WTC11 (cell line): Measurements from ENCODE around the gene NFXL1.

ENCODE experiments used
- FOXK1 ChIP-seq: sonication (generic); formaldehyde crosslinking; IDR thresholded peaks from 2 replicates; pipeline ENCODE4 v1.8.0; 2022; ENCODE audit warnings: mild to moderate bottlenecking, moderate library complexity, missing genetic modification reagents
- MXD4 ChIP-seq: fragments of 250-450 bp; sonication (Bioruptor Pico); IDR thresholded peaks from 2 replicates; pipeline ENCODE4 v1.8.0; 2021; ENCODE audit warnings: mild to moderate bottlenecking, moderate library complexity, borderline replicate concordance
- NFYB ChIP-seq: sonication (generic); formaldehyde crosslinking; conservative IDR thresholded peaks from 2 replicates; pipeline ENCODE4 v1.8.0; 2022; ENCODE audit warnings: low read depth, missing genetic modification reagents
- NR2C2 ChIP-seq: sonication (generic); formaldehyde crosslinking; IDR thresholded peaks from 2 replicates; pipeline ENCODE4 v1.8.0; 2022; ENCODE audit warnings: mild to moderate bottlenecking, missing genetic modification reagents
- TEAD4 ChIP-seq: sonication (generic); formaldehyde crosslinking; IDR thresholded peaks from 2 replicates; pipeline ENCODE4 v1.8.0; 2022; ENCODE audit warnings: mild to moderate bottlenecking, missing genetic modification reagents
- ZNF121 ChIP-seq: sonication (generic); formaldehyde crosslinking; IDR thresholded peaks from 2 replicates; pipeline ENCODE4 v1.8.0; 2023; ENCODE audit warnings: missing genetic modification reagents
- ZNF138 ChIP-seq: sonication (generic); formaldehyde crosslinking; conservative IDR thresholded peaks from 2 replicates; pipeline ENCODE4 v1.8.1; 2022; ENCODE audit warnings: mild to moderate bottlenecking, moderate library complexity, missing genetic modification reagents
- TF ChIP-seq, protein P1 (sequence below): fragments of 200-600 bp; IDR thresholded peaks from 2 replicates; pipeline ENCODE4 v1.8.0; 2022; ENCODE audit warnings: antibody characterized with exemption
- TF ChIP-seq, protein P2 (sequence below): sonication (generic); formaldehyde crosslinking; IDR thresholded peaks from 2 replicates; pipeline ENCODE4 v1.8.0; 2022; ENCODE audit warnings: mild to moderate bottlenecking, missing genetic modification reagents
- TF ChIP-seq, protein P3 (sequence below): sonication (generic); formaldehyde crosslinking; IDR thresholded peaks from 2 replicates; pipeline ENCODE4 v1.8.1; 2023; ENCODE audit warnings: mild to moderate bottlenecking, missing genetic modification reagents, borderline replicate concordance
- TF ChIP-seq, protein P4 (sequence below): sonication (generic); formaldehyde crosslinking; IDR thresholded peaks from 2 replicates; pipeline ENCODE4 v1.8.0; 2023; ENCODE audit warnings: mild to moderate bottlenecking, missing genetic modification reagents

DNA sequence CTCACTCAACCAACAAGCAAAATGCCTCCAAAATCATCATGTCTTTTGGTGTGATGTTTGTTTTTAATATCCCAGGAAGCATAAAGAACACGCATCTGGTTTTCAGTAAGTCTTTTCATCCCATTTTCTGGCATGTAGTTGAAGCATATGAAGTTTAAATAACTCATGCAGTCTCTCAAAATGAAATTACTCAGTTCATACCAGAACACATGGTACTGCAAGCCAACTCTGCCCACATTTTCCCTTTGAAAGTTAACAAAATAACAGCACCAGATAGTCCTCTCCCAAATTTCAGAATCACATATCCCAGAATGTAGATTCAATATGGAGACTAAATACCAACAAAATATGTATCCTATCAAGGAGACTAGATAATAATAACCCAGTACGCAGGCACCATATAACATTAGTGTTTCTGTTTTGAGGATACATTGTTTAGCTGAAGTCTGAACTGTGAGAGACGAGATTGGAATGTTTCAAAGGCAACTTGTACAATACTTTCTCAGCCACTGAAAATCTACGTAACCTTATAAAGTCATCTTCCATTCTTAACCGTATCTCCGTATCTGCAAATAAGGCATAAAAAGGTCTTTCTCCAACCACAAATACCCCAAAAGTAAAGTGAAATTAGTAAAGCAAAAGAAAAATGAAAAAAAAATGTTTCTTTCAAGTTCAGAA lies 99.6 kb downstream of the NFXL1 start:
- TF ChIP-seq, protein P1, sequence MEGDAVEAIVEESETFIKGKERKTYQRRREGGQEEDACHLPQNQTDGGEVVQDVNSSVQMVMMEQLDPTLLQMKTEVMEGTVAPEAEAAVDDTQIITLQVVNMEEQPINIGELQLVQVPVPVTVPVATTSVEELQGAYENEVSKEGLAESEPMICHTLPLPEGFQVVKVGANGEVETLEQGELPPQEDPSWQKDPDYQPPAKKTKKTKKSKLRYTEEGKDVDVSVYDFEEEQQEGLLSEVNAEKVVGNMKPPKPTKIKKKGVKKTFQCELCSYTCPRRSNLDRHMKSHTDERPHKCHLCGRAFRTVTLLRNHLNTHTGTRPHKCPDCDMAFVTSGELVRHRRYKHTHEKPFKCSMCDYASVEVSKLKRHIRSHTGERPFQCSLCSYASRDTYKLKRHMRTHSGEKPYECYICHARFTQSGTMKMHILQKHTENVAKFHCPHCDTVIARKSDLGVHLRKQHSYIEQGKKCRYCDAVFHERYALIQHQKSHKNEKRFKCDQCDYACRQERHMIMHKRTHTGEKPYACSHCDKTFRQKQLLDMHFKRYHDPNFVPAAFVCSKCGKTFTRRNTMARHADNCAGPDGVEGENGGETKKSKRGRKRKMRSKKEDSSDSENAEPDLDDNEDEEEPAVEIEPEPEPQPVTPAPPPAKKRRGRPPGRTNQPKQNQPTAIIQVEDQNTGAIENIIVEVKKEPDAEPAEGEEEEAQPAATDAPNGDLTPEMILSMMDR, result no peak
- TF ChIP-seq NFYB (no peak), ZNF138 (CRISPR knock-in tag) (no peak), NR2C2 (CRISPR knock-in tag) (no peak), ZNF121 (CRISPR knock-in tag) (no peak), FOXK1 (no peak), MXD4 (CRISPR knock-in tag) (no peak), TEAD4 (no peak)
- TF ChIP-seq, protein P2, sequence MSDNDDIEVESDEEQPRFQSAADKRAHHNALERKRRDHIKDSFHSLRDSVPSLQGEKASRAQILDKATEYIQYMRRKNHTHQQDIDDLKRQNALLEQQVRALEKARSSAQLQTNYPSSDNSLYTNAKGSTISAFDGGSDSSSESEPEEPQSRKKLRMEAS (CRISPR knock-in tag), result no peak
- TF ChIP-seq, protein P3, sequence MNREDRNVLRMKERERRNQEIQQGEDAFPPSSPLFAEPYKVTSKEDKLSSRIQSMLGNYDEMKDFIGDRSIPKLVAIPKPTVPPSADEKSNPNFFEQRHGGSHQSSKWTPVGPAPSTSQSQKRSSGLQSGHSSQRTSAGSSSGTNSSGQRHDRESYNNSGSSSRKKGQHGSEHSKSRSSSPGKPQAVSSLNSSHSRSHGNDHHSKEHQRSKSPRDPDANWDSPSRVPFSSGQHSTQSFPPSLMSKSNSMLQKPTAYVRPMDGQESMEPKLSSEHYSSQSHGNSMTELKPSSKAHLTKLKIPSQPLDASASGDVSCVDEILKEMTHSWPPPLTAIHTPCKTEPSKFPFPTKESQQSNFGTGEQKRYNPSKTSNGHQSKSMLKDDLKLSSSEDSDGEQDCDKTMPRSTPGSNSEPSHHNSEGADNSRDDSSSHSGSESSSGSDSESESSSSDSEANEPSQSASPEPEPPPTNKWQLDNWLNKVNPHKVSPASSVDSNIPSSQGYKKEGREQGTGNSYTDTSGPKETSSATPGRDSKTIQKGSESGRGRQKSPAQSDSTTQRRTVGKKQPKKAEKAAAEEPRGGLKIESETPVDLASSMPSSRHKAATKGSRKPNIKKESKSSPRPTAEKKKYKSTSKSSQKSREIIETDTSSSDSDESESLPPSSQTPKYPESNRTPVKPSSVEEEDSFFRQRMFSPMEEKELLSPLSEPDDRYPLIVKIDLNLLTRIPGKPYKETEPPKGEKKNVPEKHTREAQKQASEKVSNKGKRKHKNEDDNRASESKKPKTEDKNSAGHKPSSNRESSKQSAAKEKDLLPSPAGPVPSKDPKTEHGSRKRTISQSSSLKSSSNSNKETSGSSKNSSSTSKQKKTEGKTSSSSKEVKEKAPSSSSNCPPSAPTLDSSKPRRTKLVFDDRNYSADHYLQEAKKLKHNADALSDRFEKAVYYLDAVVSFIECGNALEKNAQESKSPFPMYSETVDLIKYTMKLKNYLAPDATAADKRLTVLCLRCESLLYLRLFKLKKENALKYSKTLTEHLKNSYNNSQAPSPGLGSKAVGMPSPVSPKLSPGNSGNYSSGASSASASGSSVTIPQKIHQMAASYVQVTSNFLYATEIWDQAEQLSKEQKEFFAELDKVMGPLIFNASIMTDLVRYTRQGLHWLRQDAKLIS, result no peak
- TF ChIP-seq, protein P4, sequence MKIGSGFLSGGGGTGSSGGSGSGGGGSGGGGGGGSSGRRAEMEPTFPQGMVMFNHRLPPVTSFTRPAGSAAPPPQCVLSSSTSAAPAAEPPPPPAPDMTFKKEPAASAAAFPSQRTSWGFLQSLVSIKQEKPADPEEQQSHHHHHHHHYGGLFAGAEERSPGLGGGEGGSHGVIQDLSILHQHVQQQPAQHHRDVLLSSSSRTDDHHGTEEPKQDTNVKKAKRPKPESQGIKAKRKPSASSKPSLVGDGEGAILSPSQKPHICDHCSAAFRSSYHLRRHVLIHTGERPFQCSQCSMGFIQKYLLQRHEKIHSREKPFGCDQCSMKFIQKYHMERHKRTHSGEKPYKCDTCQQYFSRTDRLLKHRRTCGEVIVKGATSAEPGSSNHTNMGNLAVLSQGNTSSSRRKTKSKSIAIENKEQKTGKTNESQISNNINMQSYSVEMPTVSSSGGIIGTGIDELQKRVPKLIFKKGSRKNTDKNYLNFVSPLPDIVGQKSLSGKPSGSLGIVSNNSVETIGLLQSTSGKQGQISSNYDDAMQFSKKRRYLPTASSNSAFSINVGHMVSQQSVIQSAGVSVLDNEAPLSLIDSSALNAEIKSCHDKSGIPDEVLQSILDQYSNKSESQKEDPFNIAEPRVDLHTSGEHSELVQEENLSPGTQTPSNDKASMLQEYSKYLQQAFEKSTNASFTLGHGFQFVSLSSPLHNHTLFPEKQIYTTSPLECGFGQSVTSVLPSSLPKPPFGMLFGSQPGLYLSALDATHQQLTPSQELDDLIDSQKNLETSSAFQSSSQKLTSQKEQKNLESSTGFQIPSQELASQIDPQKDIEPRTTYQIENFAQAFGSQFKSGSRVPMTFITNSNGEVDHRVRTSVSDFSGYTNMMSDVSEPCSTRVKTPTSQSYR (CRISPR knock-in tag), result no peak
